Liver (tissue), 9 donors: ENCODE measurements around the gene ST6GALNAC2. TPM values are rescaled to one million over a fixed set of nuclear protein-coding genes. Genes with fewer than 3 reads are reported as not detected.
A peak's percentile ranks its signal among the peaks of the same experiment; 100 is the strongest.

ENCODE experiments used
- DNase-seq: peaks from one replicate; pipeline ENCODE4 v3.0.0-alpha.2; 2017; ENCODE audit warnings: low spot score
- H3K27ac ChIP-seq, 2 donors: one replicate each; pipeline ENCODE4 v1.7.0; 2013; ENCODE audit warnings: inconsistent platforms in 2 of 2, low read length in 2 of 2, control low read depth in 1 of 2, low read depth in 1 of 2, mild to moderate bottlenecking in 1 of 2
- H3K27me3 ChIP-seq, 4 donors: one replicate each; pipeline versions ENCODE4 v1.6.1 to v1.7.0; 2013; ENCODE audit warnings: low read length in 3 of 4, inconsistent platforms in 1 of 4, mild to moderate bottlenecking in 1 of 4, moderate library complexity in 1 of 4; ENCODE audit not compliant: control insufficient read depth in 4 of 4, insufficient read depth in 4 of 4
- H3K36me3 ChIP-seq, 4 donors: one replicate each; pipeline versions ENCODE4 v1.6.1 to v1.7.0; 2013; ENCODE audit warnings: low read length in 3 of 4, mild to moderate bottlenecking in 3 of 4, low read depth in 1 of 4, moderate library complexity in 1 of 4; ENCODE audit not compliant: control insufficient read depth in 4 of 4, insufficient read depth in 3 of 4
- H3K4me1 ChIP-seq, 4 donors: one replicate each; pipeline versions ENCODE4 v1.6.1 to v1.7.0; 2013; ENCODE audit warnings: low read length in 3 of 4, mild to moderate bottlenecking in 3 of 4, moderate library complexity in 1 of 4; ENCODE audit not compliant: control insufficient read depth in 4 of 4, insufficient read depth in 4 of 4
- H3K4me3 ChIP-seq, 3 donors: one replicate each; pipeline versions ENCODE4 v1.6.1 to v1.7.0; 2013; ENCODE audit warnings: low read length in 3 of 3, control low read depth in 1 of 3, low read depth in 1 of 3, mild to moderate bottlenecking in 1 of 3
- H3K9ac ChIP-seq, 2 donors: one replicate each; pipeline ENCODE4 v1.7.0; 2013; ENCODE audit warnings: low read length in 2 of 2, mild to moderate bottlenecking in 2 of 2, moderate library complexity in 2 of 2, control low read depth in 1 of 2, low read depth in 1 of 2
- H3K9me3 ChIP-seq, 4 donors: one replicate each; pipeline versions ENCODE4 v1.6.1 to v1.7.0; 2013; ENCODE audit warnings: low read length in 3 of 4; ENCODE audit not compliant: control insufficient read depth in 4 of 4
- EGR1 ChIP-seq, 2 donors: IDR thresholded peaks; 2 replicates each; pipeline ENCODE4 v1.6.1; 2016 to 2018; ENCODE audit warnings: antibody characterized with exemption in 2 of 2, low read depth in 2 of 2
- FOXA1 ChIP-seq: IDR thresholded peaks from 2 replicates; pipeline ENCODE4 v1.6.1; 2016; ENCODE audit warnings: antibody characterized with exemption
- GABPA ChIP-seq, 2 donors: IDR thresholded peaks in 1 of 2; conservative IDR thresholded peaks in 1 of 2; 2 replicates each; pipeline ENCODE4 v1.6.1; 2016; ENCODE audit warnings: antibody characterized with exemption in 2 of 2, mild to moderate bottlenecking in 1 of 2, moderate library complexity in 1 of 2
- HNF4A ChIP-seq, 2 donors: conservative IDR thresholded peaks; 2 replicates each; pipeline ENCODE4 v1.6.1; 2016; ENCODE audit warnings: antibody characterized with exemption in 2 of 2, mild to moderate bottlenecking in 2 of 2
- HNF4G ChIP-seq: IDR thresholded peaks from 2 replicates; pipeline ENCODE4 v1.6.1; 2016; ENCODE audit warnings: antibody characterized with exemption
- JUND ChIP-seq, 2 donors: IDR thresholded peaks; 2 replicates each; pipeline ENCODE4 v1.6.1; 2016; ENCODE audit warnings: antibody characterized with exemption in 2 of 2
- NR2F2 ChIP-seq: IDR thresholded peaks from 2 replicates; pipeline ENCODE4 v1.6.1; 2016; ENCODE audit warnings: antibody characterized with exemption
- RAD21 ChIP-seq, 2 donors: IDR thresholded peaks; 2 replicates each; pipeline ENCODE4 v1.6.1; 2016; ENCODE audit warnings: antibody characterized with exemption in 2 of 2, mild to moderate bottlenecking in 2 of 2
- RXRA ChIP-seq, 2 donors: IDR thresholded peaks; 2 replicates each; pipeline ENCODE4 v1.6.1; 2017 to 2018; ENCODE audit warnings: antibody characterized with exemption in 2 of 2, mild to moderate bottlenecking in 1 of 2
- SP1 ChIP-seq: IDR thresholded peaks from 2 replicates; pipeline ENCODE4 v1.6.1; 2018; ENCODE audit warnings: antibody characterized with exemption, mild to moderate bottlenecking
- TAF1 ChIP-seq: conservative IDR thresholded peaks from 2 replicates; pipeline ENCODE4 v1.6.1; 2016; ENCODE audit warnings: antibody characterized with exemption, mild to moderate bottlenecking
- YY1 ChIP-seq: IDR thresholded peaks from 2 replicates; pipeline ENCODE4 v1.6.1; 2016; ENCODE audit warnings: antibody characterized with exemption, mild to moderate bottlenecking
- WGBS: extraction: QIAGEN DNeasy Blood & Tissue Kit; methylation state at CpG from one replicate; pipeline ENCODE4 v1.1.7; 2013; 5-methylcytosine and 5-hydroxymethylcytosine counted together
- polyA plus RNA-seq, 2 donors: library from polyadenylated mRNA; stranded (reverse) in 1 of 2; unstranded in 1 of 2; fragments of 200-250 nt in 1 of 2; fragments of >200 nt in 1 of 2; fragmentation: Nextera tagmentation in 1 of 2; extraction: Ambion mirVana in 1 of 2; gene quantifications; one replicate each; pipeline versions ENCODE4 v1.2.1 to v1.2.3, GENCODE V29; 2013 to 2015
- total RNA-seq, 2 donors: library from RNA; depleted of rRNA; stranded (reverse); fragments of >200 nt; gene quantifications; one replicate each; pipeline ENCODE4 v1.2.3, GENCODE V29; 2014
- TF ChIP-seq, protein P1 (sequence below): IDR thresholded peaks from 2 replicates; pipeline ENCODE4 v1.6.1; 2016; ENCODE audit warnings: antibody characterized with exemption, mild to moderate bottlenecking
- TF ChIP-seq, protein P2 (sequence below): IDR thresholded peaks from 2 replicates; pipeline ENCODE4 v1.6.1; 2016; ENCODE audit warnings: antibody characterized with exemption
- TF ChIP-seq, protein P3 (sequence below): IDR thresholded peaks from 2 replicates; pipeline ENCODE4 v1.6.1; 2016; ENCODE audit warnings: antibody characterized with exemption
- TF ChIP-seq, protein P4 (sequence below): fragments of 150-350 bp; IDR thresholded peaks from 2 replicates; pipeline ENCODE4 v1.5.1; 2017; ENCODE audit warnings: improper control_type of control experiment, low read depth, low read length; ENCODE audit not compliant: missing input control
- donor health status: healthy.
- donor health status: healthy.
- donor health status: healthy.
- donor health status: healthy.
- donor health status: healthy.

Gene ST6GALNAC2
- total and polyA plus RNA-seq, 4 donors = 0.52 to 2.6 (median 1.1) TPM

DNA sequence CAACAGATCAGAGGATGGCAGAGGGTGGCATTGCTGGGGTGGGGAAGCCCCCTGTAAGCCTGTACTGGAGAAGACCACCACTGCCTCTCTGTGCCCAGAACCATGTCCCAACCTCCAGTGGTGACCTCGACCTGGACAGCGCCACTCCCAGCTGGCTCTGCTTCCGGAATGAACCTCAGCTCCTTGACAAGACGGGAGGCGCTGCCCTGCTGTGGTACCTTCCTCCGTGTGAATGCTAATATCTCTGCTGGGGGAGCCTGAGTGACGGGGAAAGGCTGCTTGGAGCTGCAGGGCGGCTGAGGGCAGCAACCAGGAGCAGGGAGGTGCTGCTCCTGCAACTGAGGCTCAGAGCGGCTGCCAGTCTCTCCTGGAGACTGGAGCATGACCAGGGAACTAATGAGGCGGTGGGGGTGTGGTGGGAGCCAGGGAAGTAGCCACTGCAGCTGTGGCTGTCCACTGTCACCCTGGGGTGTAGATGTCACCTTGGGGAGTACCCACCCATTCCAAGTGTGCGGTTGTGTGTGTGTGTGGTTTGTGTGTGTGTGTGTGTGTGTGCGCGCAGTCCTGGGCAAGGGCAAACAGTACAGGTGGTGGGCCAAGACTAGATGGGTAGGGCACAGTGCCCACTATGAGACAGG, 39.6 kb downstream of the ST6GALNAC2 start:
- no peak for DNase-seq
- Histone ChIP-seq H3K27me3 (no peaks in the 10 kb centered on the region), H3K4me3 (no peak overlapping the region), H3K27ac (no peak overlapping the region), H3K4me1 (peaks cover 7 to 49% (median 40%) of the 10 kb centered on the region in 4 donors), H3K9me3 (no peaks in the 10 kb centered on the region), H3K36me3 (no peaks in the 10 kb centered on the region), H3K9ac (no peak overlapping the region)
- no peak for TF ChIP-seq NR2F2
- TF ChIP-seq, protein P1, sequence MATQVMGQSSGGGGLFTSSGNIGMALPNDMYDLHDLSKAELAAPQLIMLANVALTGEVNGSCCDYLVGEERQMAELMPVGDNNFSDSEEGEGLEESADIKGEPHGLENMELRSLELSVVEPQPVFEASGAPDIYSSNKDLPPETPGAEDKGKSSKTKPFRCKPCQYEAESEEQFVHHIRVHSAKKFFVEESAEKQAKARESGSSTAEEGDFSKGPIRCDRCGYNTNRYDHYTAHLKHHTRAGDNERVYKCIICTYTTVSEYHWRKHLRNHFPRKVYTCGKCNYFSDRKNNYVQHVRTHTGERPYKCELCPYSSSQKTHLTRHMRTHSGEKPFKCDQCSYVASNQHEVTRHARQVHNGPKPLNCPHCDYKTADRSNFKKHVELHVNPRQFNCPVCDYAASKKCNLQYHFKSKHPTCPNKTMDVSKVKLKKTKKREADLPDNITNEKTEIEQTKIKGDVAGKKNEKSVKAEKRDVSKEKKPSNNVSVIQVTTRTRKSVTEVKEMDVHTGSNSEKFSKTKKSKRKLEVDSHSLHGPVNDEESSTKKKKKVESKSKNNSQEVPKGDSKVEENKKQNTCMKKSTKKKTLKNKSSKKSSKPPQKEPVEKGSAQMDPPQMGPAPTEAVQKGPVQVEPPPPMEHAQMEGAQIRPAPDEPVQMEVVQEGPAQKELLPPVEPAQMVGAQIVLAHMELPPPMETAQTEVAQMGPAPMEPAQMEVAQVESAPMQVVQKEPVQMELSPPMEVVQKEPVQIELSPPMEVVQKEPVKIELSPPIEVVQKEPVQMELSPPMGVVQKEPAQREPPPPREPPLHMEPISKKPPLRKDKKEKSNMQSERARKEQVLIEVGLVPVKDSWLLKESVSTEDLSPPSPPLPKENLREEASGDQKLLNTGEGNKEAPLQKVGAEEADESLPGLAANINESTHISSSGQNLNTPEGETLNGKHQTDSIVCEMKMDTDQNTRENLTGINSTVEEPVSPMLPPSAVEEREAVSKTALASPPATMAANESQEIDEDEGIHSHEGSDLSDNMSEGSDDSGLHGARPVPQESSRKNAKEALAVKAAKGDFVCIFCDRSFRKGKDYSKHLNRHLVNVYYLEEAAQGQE = no peak
- no peak for TF ChIP-seq TAF1
- TF ChIP-seq JUND (IDR thresholded peaks at IDR 0.05) = no peak
- WGBS = 80% methylated on average over 13 of the region's 13 CpGs

DNA sequence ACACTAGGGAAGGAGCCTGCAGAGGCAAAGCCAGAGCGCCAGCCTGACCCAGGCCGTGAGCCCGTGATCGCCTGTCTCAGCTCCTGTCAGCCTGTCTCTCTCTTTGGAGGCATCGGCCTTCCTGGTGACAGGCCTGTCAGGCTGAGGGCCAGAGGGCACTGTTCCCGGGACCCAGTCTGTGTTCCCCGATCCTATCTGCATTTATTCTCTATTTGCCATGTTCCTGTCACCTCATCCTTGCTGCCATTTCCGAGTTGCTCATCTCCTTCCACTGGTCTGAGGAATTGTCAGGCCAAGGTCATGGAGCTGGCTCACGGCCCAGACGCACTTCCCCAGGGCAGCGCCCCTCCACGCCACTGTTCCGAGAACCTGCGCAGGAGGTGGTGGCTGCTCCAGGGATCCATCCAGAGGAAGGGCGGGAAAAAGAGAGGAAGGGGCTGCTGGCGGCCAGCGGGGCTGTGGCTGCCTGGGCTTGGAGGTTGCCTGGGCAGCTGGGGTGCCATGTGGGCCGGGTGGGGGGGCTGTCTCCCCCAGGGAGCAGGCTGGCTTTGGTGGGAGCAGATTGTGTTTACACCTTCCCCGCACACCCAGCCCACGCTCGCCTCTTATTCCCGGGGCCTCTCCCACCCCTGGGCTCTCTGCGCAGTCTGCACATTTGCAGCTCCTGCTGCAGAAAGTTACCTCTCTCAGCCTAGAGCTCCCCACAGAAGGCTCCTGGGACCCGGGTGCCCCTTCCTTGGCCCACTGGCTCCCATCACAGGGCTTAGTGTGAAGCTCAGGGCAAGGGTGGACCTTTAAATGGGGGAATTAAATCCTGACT, 40.9 kb downstream of the ST6GALNAC2 start:
- Histone ChIP-seq H3K36me3 (no peaks in the 10 kb centered on the region), H3K4me1 (peaks cover 5 to 44% (median 35%) of the 10 kb centered on the region in 4 donors), H3K27ac (peak overlapping the region in 1 of 2 donors; percentile 51), H3K27me3 (no peaks in the 10 kb centered on the region), H3K4me3 (no peak overlapping the region), H3K9ac (no peak overlapping the region), H3K9me3 (no peaks in the 10 kb centered on the region)
- DNase-seq = no peak
- TF ChIP-seq NR2F2 = peak; percentile 65
- TF ChIP-seq, protein P2, sequence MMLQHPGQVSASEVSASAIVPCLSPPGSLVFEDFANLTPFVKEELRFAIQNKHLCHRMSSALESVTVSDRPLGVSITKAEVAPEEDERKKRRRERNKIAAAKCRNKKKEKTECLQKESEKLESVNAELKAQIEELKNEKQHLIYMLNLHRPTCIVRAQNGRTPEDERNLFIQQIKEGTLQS = no peak
- 63% methylated on average over 24 of the region's 24 CpGs for WGBS

DNA sequence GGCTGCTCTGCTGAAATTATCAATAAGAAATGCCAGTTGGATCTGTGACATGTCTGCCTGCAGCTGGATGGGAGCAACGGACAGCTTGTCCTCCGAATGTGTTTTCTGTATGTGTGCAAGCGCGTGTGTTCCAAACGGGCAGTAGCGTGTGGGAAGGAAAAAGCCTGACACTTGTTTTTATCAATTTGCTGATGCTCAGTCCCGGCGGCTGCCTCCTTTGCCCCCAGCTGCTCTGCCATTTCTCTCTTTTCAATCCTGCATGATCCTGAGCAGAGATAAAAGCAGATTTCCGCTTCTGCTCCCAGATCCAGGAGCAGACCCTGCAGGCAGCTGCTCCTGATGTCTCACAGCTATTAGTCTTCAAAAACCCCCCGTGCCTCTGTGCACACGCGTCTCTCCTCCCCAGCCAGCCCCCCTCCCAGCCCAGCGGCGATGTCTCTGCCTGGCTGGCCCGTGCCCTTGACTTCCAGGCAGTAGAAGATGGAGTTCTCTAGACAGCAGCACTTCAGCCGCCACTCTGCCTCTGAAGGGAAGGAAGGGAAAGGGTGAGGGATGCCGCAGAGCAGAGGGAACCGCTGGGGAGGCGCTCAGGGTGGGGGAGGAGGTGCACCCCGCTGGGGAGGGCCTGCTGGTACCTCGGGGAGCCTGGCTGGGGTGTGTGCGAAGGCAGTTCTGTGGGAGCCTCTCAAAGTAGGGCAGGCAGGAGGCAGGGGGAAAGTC, 41.7 kb downstream of the ST6GALNAC2 start:
- no peak overlapping the region for H3K4me3 ChIP-seq
- no peak for TF ChIP-seq HNF4G
- TF ChIP-seq EGR1 (IDR thresholded peaks at IDR 0.05; ENCODE audit: low read depth in 2 of 2) = no peak
- TF ChIP-seq, protein P3, sequence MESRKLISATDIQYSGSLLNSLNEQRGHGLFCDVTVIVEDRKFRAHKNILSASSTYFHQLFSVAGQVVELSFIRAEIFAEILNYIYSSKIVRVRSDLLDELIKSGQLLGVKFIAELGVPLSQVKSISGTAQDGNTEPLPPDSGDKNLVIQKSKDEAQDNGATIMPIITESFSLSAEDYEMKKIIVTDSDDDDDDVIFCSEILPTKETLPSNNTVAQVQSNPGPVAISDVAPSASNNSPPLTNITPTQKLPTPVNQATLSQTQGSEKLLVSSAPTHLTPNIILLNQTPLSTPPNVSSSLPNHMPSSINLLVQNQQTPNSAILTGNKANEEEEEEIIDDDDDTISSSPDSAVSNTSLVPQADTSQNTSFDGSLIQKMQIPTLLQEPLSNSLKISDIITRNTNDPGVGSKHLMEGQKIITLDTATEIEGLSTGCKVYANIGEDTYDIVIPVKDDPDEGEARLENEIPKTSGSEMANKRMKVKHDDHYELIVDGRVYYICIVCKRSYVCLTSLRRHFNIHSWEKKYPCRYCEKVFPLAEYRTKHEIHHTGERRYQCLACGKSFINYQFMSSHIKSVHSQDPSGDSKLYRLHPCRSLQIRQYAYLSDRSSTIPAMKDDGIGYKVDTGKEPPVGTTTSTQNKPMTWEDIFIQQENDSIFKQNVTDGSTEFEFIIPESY = no peak
- TF ChIP-seq FOXA1 = no peak
- no peak for TF ChIP-seq YY1
- TF ChIP-seq GABPA (IDR thresholded peaks at IDR 0.05 in 1 of 2, conservative IDR thresholded peaks at IDR 0.05 in 1 of 2) = no peak
- TF ChIP-seq TAF1 = no peak
- no peak for TF ChIP-seq RXRA (IDR thresholded peaks at IDR 0.05)
- TF ChIP-seq HNF4A (conservative IDR thresholded peaks at IDR 0.05) = no peak
- no peak for TF ChIP-seq NR2F2
- no peak for TF ChIP-seq RAD21 (IDR thresholded peaks at IDR 0.05)
- TF ChIP-seq, protein P2 = no peak
- TF ChIP-seq, protein P4, sequence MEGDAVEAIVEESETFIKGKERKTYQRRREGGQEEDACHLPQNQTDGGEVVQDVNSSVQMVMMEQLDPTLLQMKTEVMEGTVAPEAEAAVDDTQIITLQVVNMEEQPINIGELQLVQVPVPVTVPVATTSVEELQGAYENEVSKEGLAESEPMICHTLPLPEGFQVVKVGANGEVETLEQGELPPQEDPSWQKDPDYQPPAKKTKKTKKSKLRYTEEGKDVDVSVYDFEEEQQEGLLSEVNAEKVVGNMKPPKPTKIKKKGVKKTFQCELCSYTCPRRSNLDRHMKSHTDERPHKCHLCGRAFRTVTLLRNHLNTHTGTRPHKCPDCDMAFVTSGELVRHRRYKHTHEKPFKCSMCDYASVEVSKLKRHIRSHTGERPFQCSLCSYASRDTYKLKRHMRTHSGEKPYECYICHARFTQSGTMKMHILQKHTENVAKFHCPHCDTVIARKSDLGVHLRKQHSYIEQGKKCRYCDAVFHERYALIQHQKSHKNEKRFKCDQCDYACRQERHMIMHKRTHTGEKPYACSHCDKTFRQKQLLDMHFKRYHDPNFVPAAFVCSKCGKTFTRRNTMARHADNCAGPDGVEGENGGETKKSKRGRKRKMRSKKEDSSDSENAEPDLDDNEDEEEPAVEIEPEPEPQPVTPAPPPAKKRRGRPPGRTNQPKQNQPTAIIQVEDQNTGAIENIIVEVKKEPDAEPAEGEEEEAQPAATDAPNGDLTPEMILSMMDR = no peak
- TF ChIP-seq SP1 = no peak

More for the DNA sequence above, 41.7 kb downstream of the ST6GALNAC2 start:
- Histone ChIP-seq H3K9ac (no peak overlapping the region), H3K27me3 (no peaks in the 10 kb centered on the region), H3K27ac (peak overlapping the region in 1 of 2 donors; percentile 51), H3K4me1 (peaks cover 2 to 36% (median 28%) of the 10 kb centered on the region in 4 donors), H3K36me3 (no peaks in the 10 kb centered on the region), H3K9me3 (no peaks in the 10 kb centered on the region)
- 66% methylated on average over 22 of the region's 22 CpGs for WGBS
- DNase-seq = no peak
